ENCODE measurements around the gene MAN1A2. TPM values are rescaled to one million over a fixed set of nuclear protein-coding genes. Genes with fewer than 3 reads are reported as not detected.

Gene MAN1A2
- total and polyA plus RNA-seq, 4 experiments from 2014 or later, result 17.5 to 66.5 (median 40.6) TPM

GRCh38 chr1:117501281-117501680, 134.0 kb downstream of the MAN1A2 start:
- Mint-ChIP-seq H3K9me3 (no peaks in the 10 kb centered on the region), H3K4me3 (no peak overlapping the region), H3K36me3 (peaks cover 31 to 46% of the 10 kb centered on the region in 2 donors), H3K4me1 (peaks cover 0 to 3% (median 0%) of the 10 kb centered on the region in 4 donors), H3K27ac (no peak overlapping the region), H3K27me3 (no peaks in the 10 kb centered on the region)
- intact Hi-C loops (cut with micrococcal nuclease), result no loop called here
- H3K36me3 ChIP-seq (ENCODE audit: insufficient read depth, low read length), result peaks cover 11% of the 10 kb centered on the region
- CTCF ChIA-PET (ENCODE audit: partially characterized antibody), result interaction anchor here (1.0 kb wide), 1 partner anchor 12 kb away, joined by 3 read pairs; no protein-coding TSS in a partner anchor
- H3K27ac ChIP-seq (ENCODE audit: low read depth, low read length), result no peak overlapping the region
- no peak overlapping the region for H3K4me3 ChIP-seq (ENCODE audit: low read length in 2 of 2)
- no peaks in the 10 kb centered on the region for H3K27me3 ChIP-seq (ENCODE audit: insufficient read depth, low read length)
- POLR2A ChIA-PET (ENCODE audit: partially characterized antibody), result no interaction called here
- H3K9me3 ChIP-seq (ENCODE audit: control insufficient read depth in 1 of 2, low read length in 2 of 2), result no peaks in the 10 kb centered on the region
- no peaks in the 10 kb centered on the region for H3K4me1 ChIP-seq (ENCODE audit: insufficient read depth, low read length)
- DNase-seq, result no peak

GRCh38 chr1:117511273-117511672, 144.0 kb downstream of the MAN1A2 start:
- Histone ChIP-seq H3K4me3 (ENCODE audit: low read length in 2 of 2) (no peak overlapping the region), H3K27ac (ENCODE audit: low read depth, low read length) (no peak overlapping the region), H3K9me3 (ENCODE audit: control insufficient read depth in 1 of 2, low read length in 2 of 2) (no peaks in the 10 kb centered on the region), H3K4me1 (ENCODE audit: insufficient read depth, low read length) (no peaks in the 10 kb centered on the region), H3K36me3 (ENCODE audit: insufficient read depth, low read length) (no peaks in the 10 kb centered on the region), H3K27me3 (ENCODE audit: insufficient read depth, low read length) (no peaks in the 10 kb centered on the region)
- Mint-ChIP-seq H3K4me1 (peaks cover 0 to 1% (median 0%) of the 10 kb centered on the region in 4 donors), H3K9me3 (no peaks in the 10 kb centered on the region), H3K27ac (peak overlapping the region in 1 of 7 donors; percentile 70), H3K27me3 (no peaks in the 10 kb centered on the region), H3K36me3 (peaks cover 16 to 31% of the 10 kb centered on the region in 2 donors), H3K4me3 (no peak overlapping the region)
- POLR2A ChIA-PET (ENCODE audit: partially characterized antibody), result no interaction called here
- CTCF ChIA-PET (ENCODE audit: partially characterized antibody), result interaction anchor here (1.9 to 5.9 kb wide), 6 partner anchors 17 to 384 kb away, joined by 10 to 179 read pairs (median 44); no protein-coding TSS in a partner anchor
- intact Hi-C loops (cut with micrococcal nuclease), result no loop called here
- DNase-seq, result no peak

- no peak overlapping the region for H3K4me3 ChIP-seq (ENCODE audit: low read length in 2 of 2)
- CTCF ChIA-PET (ENCODE audit: partially characterized antibody), result interaction anchor here (0.6 to 4.6 kb wide), 11 partner anchors 16 to 386 kb away, joined by 3 to 179 read pairs (median 5); no protein-coding TSS in a partner anchor
- H3K9me3 Mint-ChIP-seq, result no peaks in the 10 kb centered on the region
Observed at GRCh38 chr1:117512728-117513321, 145.6 kb downstream of the MAN1A2 start.

DNA sequence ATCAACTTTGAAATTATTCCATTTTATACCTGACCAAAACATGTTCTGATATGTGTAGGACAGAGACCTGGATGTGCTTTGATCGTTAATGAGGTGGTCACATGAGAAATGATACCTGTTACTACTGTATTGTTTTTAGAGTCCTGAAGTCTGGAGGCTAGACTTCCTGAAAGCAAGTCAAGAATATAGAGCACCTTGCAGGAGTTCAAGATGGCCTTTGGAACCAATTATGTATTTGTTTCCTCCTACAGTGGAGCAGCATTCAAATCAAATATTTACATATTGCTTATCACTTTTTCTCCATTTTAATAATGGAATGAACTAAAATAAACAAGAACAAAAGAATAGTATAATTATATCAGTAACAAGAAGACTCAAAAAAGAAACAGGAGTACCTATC, 155.9 kb downstream of the MAN1A2 start:
- Mint-ChIP-seq H3K27me3 (no peaks in the 10 kb centered on the region), H3K36me3 (peaks cover 14 to 17% of the 10 kb centered on the region in 2 donors), H3K4me1 (peaks cover 0 to 2% (median 0%) of the 10 kb centered on the region in 4 donors), H3K4me3 (no peak overlapping the region), H3K9me3 (no peaks in the 10 kb centered on the region), H3K27ac (no peak overlapping the region)
- no peak overlapping the region for H3K27ac ChIP-seq (ENCODE audit: low read depth, low read length)
- no peaks in the 10 kb centered on the region for H3K4me1 ChIP-seq (ENCODE audit: insufficient read depth, low read length)
- POLR2A ChIA-PET (ENCODE audit: partially characterized antibody), result no interaction called here
- CTCF ChIA-PET (ENCODE audit: partially characterized antibody), result interaction anchor here (1.9 kb wide), 1 partner anchor 12 kb away, joined by 14 read pairs; no protein-coding TSS in a partner anchor
- no peak overlapping the region for H3K4me3 ChIP-seq (ENCODE audit: low read length in 2 of 2)
- DNase-seq, result no peak
- H3K36me3 ChIP-seq (ENCODE audit: insufficient read depth, low read length), result no peaks in the 10 kb centered on the region
- intact Hi-C loops (cut with micrococcal nuclease), result no loop called here
- H3K9me3 ChIP-seq (ENCODE audit: control insufficient read depth in 1 of 2, low read length in 2 of 2), result no peaks in the 10 kb centered on the region
- H3K27me3 ChIP-seq (ENCODE audit: insufficient read depth, low read length), result no peaks in the 10 kb centered on the region

More at GRCh38 chr1:117512728-117513321, 145.6 kb downstream of the MAN1A2 start:
- Histone ChIP-seq H3K4me1 (ENCODE audit: insufficient read depth, low read length) (no peaks in the 10 kb centered on the region), H3K36me3 (ENCODE audit: insufficient read depth, low read length) (no peaks in the 10 kb centered on the region), H3K27ac (ENCODE audit: low read depth, low read length) (no peak overlapping the region), H3K9me3 (ENCODE audit: control insufficient read depth in 1 of 2, low read length in 2 of 2) (no peaks in the 10 kb centered on the region), H3K27me3 (ENCODE audit: insufficient read depth, low read length) (no peaks in the 10 kb centered on the region)
- POLR2A ChIA-PET (ENCODE audit: partially characterized antibody), result no interaction called here
- Mint-ChIP-seq H3K27me3 (no peaks in the 10 kb centered on the region), H3K27ac (no peak overlapping the region), H3K4me1 (peaks cover 0 to 1% (median 0%) of the 10 kb centered on the region in 4 donors), H3K36me3 (peaks cover 15 to 21% of the 10 kb centered on the region in 2 donors), H3K4me3 (no peak overlapping the region)
- DNase-seq, result peak in 4 of 5 donors; percentile 23 to 35 (median 28)
- intact Hi-C loops (cut with micrococcal nuclease), result loop anchor here (1.0 kb wide), 4 partner anchors 161 to 382 kb away; no protein-coding TSS in a partner anchor

GRCh38 chr1:117527074-117527473, 159.8 kb downstream of the MAN1A2 start:
- Mint-ChIP-seq H3K4me1 (peaks cover 0 to 3% (median 0%) of the 10 kb centered on the region in 4 donors), H3K36me3 (peaks cover 9 to 12% of the 10 kb centered on the region in 2 donors), H3K4me3 (no peak overlapping the region), H3K27me3 (no peaks in the 10 kb centered on the region), H3K9me3 (no peaks in the 10 kb centered on the region), H3K27ac (no peak overlapping the region)
- ChIA-PET CTCF (ENCODE audit: partially characterized antibody) (interaction anchor here (1.0 to 4.2 kb wide), 4 partner anchors 8 to 231 kb away, joined by 4 to 24 read pairs (median 4); no protein-coding TSS in a partner anchor), POLR2A (ENCODE audit: partially characterized antibody) (no interaction called here)
- no peaks in the 10 kb centered on the region for H3K4me1 ChIP-seq (ENCODE audit: insufficient read depth, low read length)
- intact Hi-C loops (cut with micrococcal nuclease), result no loop called here
- no peak overlapping the region for H3K4me3 ChIP-seq (ENCODE audit: low read length in 2 of 2)
- no peaks in the 10 kb centered on the region for H3K36me3 ChIP-seq (ENCODE audit: insufficient read depth, low read length)
- H3K27ac ChIP-seq (ENCODE audit: low read depth, low read length), result no peak overlapping the region
- H3K27me3 ChIP-seq (ENCODE audit: insufficient read depth, low read length), result no peaks in the 10 kb centered on the region
- no peak for DNase-seq
- no peaks in the 10 kb centered on the region for H3K9me3 ChIP-seq (ENCODE audit: control insufficient read depth in 1 of 2, low read length in 2 of 2)

DNA sequence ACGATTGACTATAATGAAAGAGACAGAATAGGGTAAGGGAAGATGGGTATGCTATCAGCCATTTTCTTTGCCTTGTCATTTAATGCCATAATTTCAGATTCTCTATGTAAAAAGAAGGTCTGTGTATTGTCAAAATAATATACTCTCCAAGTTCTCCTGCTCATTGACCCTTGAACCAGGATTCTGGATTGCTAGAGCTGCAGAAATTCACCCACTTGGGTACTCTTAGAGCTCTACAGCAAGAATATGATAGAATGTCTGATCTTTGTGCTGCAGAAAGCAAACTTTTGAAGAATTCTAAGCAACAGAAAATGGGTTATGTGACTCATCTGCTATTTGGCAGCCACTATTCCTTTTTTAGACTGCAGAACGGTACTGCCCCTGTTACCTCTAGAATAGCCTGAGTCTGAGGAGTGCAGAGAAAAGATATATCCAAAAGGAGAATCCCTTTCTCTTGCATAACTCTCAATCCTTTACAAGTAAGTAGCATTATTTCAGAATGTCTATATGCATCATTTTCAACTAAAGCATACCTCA, 160.4 kb downstream of the MAN1A2 start:
- no peaks in the 10 kb centered on the region for H3K9me3 Mint-ChIP-seq
- ChIA-PET POLR2A (ENCODE audit: partially characterized antibody) (interaction anchor here (0.5 kb wide), 1 partner anchor 260 kb away, joined by 3 read pairs; no protein-coding TSS in a partner anchor), CTCF (ENCODE audit: partially characterized antibody) (interaction anchor here (1.0 to 4.2 kb wide), 5 partner anchors 8 to 230 kb away, joined by 4 to 24 read pairs (median 10); no protein-coding TSS in a partner anchor)
- no peaks in the 10 kb centered on the region for H3K36me3 ChIP-seq (ENCODE audit: insufficient read depth, low read length)
- no peak overlapping the region for H3K4me3 ChIP-seq (ENCODE audit: low read length in 2 of 2)
- no peak overlapping the region for H3K4me3 Mint-ChIP-seq
- DNase-seq, result no peak
- H3K27ac ChIP-seq (ENCODE audit: low read depth, low read length), result no peak overlapping the region
- no peak overlapping the region for H3K27ac Mint-ChIP-seq
- no peaks in the 10 kb centered on the region for H3K27me3 Mint-ChIP-seq
- intact Hi-C loops (cut with micrococcal nuclease), result no loop called here
- peaks cover 3 to 12% of the 10 kb centered on the region in 2 donors for H3K36me3 Mint-ChIP-seq
- peaks cover 0 to 3% (median 0%) of the 10 kb centered on the region in 4 donors for H3K4me1 Mint-ChIP-seq
- H3K27me3 ChIP-seq (ENCODE audit: insufficient read depth, low read length), result no peaks in the 10 kb centered on the region
- H3K4me1 ChIP-seq (ENCODE audit: insufficient read depth, low read length), result no peaks in the 10 kb centered on the region
- H3K9me3 ChIP-seq (ENCODE audit: control insufficient read depth in 1 of 2, low read length in 2 of 2), result no peaks in the 10 kb centered on the region

DNA sequence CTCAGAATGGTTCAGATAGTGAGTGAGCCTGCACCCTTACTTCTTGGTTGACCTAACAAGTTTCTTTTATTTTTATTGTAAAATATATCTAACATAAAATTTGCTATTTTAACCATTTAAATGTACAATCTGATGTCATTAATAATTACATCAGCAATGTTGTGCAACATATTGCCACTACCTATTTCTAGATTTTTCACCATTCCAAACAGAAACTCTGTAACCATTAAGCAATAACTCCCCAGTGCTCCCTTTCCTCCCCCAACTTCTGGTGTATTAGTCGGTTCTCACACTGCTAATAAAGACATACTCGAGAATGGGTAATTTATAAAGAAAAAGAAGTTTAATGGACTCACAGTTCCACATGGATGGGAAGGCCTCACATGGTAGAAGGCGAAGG, 162.4 kb downstream of the MAN1A2 start:
- peaks cover under 1% of the 10 kb centered on the region for H3K4me1 ChIP-seq (ENCODE audit: insufficient read depth, low read length)
- H3K4me3 ChIP-seq (ENCODE audit: low read length in 2 of 2), result no peak overlapping the region
- no peak overlapping the region for H3K27ac ChIP-seq (ENCODE audit: low read depth, low read length)
- H3K4me3 Mint-ChIP-seq, result no peak overlapping the region
- CTCF ChIA-PET (ENCODE audit: partially characterized antibody), result interaction anchor here (1.3 to 4.2 kb wide), 5 partner anchors 17 to 228 kb away, joined by 4 to 24 read pairs (median 10); no protein-coding TSS in a partner anchor
- no peaks in the 10 kb centered on the region for H3K9me3 ChIP-seq (ENCODE audit: control insufficient read depth in 1 of 2, low read length in 2 of 2)
- POLR2A ChIA-PET (ENCODE audit: partially characterized antibody), result no interaction called here
- no peaks in the 10 kb centered on the region for H3K27me3 Mint-ChIP-seq
- DNase-seq, result no peak
- intact Hi-C loops (cut with micrococcal nuclease), result no loop called here
- H3K27me3 ChIP-seq (ENCODE audit: insufficient read depth, low read length), result no peaks in the 10 kb centered on the region
- peaks cover 0 to 9% of the 10 kb centered on the region in 2 donors for H3K36me3 Mint-ChIP-seq
- peak overlapping the region in 1 of 7 donors; percentile 9 for H3K27ac Mint-ChIP-seq
- H3K4me1 Mint-ChIP-seq, result peaks cover 0 to 3% (median under 1%) of the 10 kb centered on the region in 4 donors
- no peaks in the 10 kb centered on the region for H3K9me3 Mint-ChIP-seq
- H3K36me3 ChIP-seq (ENCODE audit: insufficient read depth, low read length), result no peaks in the 10 kb centered on the region

All from CD4-positive, alpha-beta memory T cell (primary cell).